ENCODE results near the gene IQGAP2. TPM values are rescaled to one million over a fixed set of nuclear protein-coding genes. Genes with fewer than 3 reads are reported as not detected.

Gene IQGAP2
- total RNA-seq, 1 donor from 2014 or later: 8.8 TPM

- peaks cover 3% of the 10 kb centered on the region for H3K4me1 Mint-ChIP-seq
- no peak overlapping the region for H3K27ac Mint-ChIP-seq
- intact Hi-C loops (cut with micrococcal nuclease): no loop called here
- H3K4me3 Mint-ChIP-seq: no peak overlapping the region
- POLR2A ChIA-PET: no interaction called here
- no peak for ATAC-seq (ENCODE audit: low read depth)
- H3K27me3 Mint-ChIP-seq: no peaks in the 10 kb centered on the region
- DNase-seq: no peak
- H3K36me3 Mint-ChIP-seq (ENCODE audit: low read depth): peaks cover 8% of the 10 kb centered on the region
- CTCF ChIA-PET: no interaction called here
- TF ChIP-seq CTCF (IDR thresholded peaks at IDR 0.05): no peak
- no peaks in the 10 kb centered on the region for H3K9me3 Mint-ChIP-seq
Observed at GRCh38 chr5:76594107-76594506, 191.0 kb downstream of the IQGAP2 start.

GRCh38 chr5:76595755-76596481 is 192.8 kb downstream of the IQGAP2 start:
- no peak for TF ChIP-seq CTCF (IDR thresholded peaks at IDR 0.05)
- H3K27ac Mint-ChIP-seq: no peak overlapping the region
- no peaks in the 10 kb centered on the region for H3K27me3 Mint-ChIP-seq

GRCh38 chr5:76598531-76598930 is 195.4 kb downstream of the IQGAP2 start:
- H3K27ac Mint-ChIP-seq: no peak overlapping the region
- no peaks in the 10 kb centered on the region for H3K4me1 Mint-ChIP-seq
- H3K27me3 Mint-ChIP-seq: no peaks in the 10 kb centered on the region
- H3K4me3 Mint-ChIP-seq: no peak overlapping the region
- ChIA-PET POLR2A (no interaction called here), CTCF (interaction anchor here (0.9 kb wide), 1 partner anchor 176 kb away, joined by 3 read pairs; no protein-coding TSS in a partner anchor)
- no peaks in the 10 kb centered on the region for H3K9me3 Mint-ChIP-seq
- DNase-seq (no peak), ATAC-seq (ENCODE audit: low read depth) (no peak)
- peaks cover 2% of the 10 kb centered on the region for H3K36me3 Mint-ChIP-seq (ENCODE audit: low read depth)
- intact Hi-C loops (cut with micrococcal nuclease): no loop called here
- TF ChIP-seq CTCF (IDR thresholded peaks at IDR 0.05): no peak

More at GRCh38 chr5:76595755-76596481, 192.8 kb downstream of the IQGAP2 start:
- H3K4me1 Mint-ChIP-seq: no peaks in the 10 kb centered on the region
- CTCF ChIA-PET: no interaction called here
- H3K36me3 Mint-ChIP-seq (ENCODE audit: low read depth): peaks cover 4% of the 10 kb centered on the region
- H3K9me3 Mint-ChIP-seq: no peaks in the 10 kb centered on the region
- H3K4me3 Mint-ChIP-seq: no peak overlapping the region
- DNase-seq (no peak), ATAC-seq (ENCODE audit: low read depth) (no peak)
- intact Hi-C loops (cut with micrococcal nuclease): no loop called here
- POLR2A ChIA-PET: no interaction called here

DNA sequence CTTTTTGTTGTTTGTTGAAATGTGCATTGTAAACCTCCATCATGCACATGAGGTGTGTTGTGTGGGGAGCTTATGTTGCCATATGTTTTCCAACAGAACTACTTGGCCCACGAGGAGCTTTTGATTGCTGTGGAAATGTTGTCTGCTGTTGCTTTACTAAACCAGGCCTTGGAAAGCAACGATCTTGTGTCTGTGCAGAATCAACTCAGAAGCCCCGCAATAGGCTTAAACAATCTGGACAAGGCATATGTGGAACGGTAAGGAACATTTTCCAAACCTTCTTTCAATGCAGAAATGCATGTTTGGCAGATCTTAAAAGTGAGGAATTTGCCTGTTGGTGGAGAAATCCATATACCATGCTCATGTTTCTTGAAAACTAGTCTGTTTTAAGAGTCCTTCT is 197.6 kb downstream of the IQGAP2 start:
- intact Hi-C loops (cut with micrococcal nuclease): loop anchor here (1.0 to 5.0 kb wide), 5 partner anchors 41 to 892 kb away; partner anchors contain the start of genes IQGAP2 and WDR41
- Mint-ChIP-seq H3K36me3 (ENCODE audit: low read depth) (peaks cover 6% of the 10 kb centered on the region), H3K4me1 (no peaks in the 10 kb centered on the region), H3K9me3 (no peaks in the 10 kb centered on the region), H3K27me3 (no peaks in the 10 kb centered on the region), H3K4me3 (no peak overlapping the region), H3K27ac (no peak overlapping the region)
- ATAC-seq (ENCODE audit: low read depth) (no peak), DNase-seq (no peak)
- no peak for TF ChIP-seq CTCF (IDR thresholded peaks at IDR 0.05)
- ChIA-PET CTCF (interaction anchor here (1.4 to 4.5 kb wide), 3 partner anchors 9 to 197 kb away, joined by 4 to 62 read pairs (median 4); partner anchors contain the start of gene IQGAP2), POLR2A (no interaction called here)

- intact Hi-C loops (cut with micrococcal nuclease): loop anchor here (1.0 to 5.0 kb wide), 5 partner anchors 40 to 891 kb away; partner anchors contain the start of genes IQGAP2 and WDR41
- DNase-seq (no peak), ATAC-seq (ENCODE audit: low read depth) (peak; percentile 49)
- Mint-ChIP-seq H3K4me3 (no peak overlapping the region), H3K27ac (no peak overlapping the region), H3K9me3 (no peaks in the 10 kb centered on the region), H3K4me1 (no peaks in the 10 kb centered on the region), H3K36me3 (ENCODE audit: low read depth) (peaks cover 6% of the 10 kb centered on the region), H3K27me3 (no peaks in the 10 kb centered on the region)
- POLR2A ChIA-PET: no interaction called here
- CTCF ChIA-PET: interaction anchor here (0.6 to 4.5 kb wide), 10 partner anchors 10 to 476 kb away, joined by 3 to 62 read pairs (median 3); partner anchors contain the start of gene AGGF1
- TF ChIP-seq CTCF (IDR thresholded peaks at IDR 0.05): no peak
Observed at GRCh38 chr5:76601470-76601869, 198.4 kb downstream of the IQGAP2 start.

Measured in activated B cell treated with CpG ODN at 0.5 μM for 24 hours (primary cell).